Mammary epithelial cell (primary cell): ENCODE measurements around the gene CEP20.

Experiments
- CTCF ChIP-seq, 2 donors: IDR thresholded peaks in 1 of 2; conservative IDR thresholded peaks in 1 of 2; 2 replicates each; pipeline ENCODE4 v1.5.1; 2011 to 2012; ENCODE audit warnings: inconsistent platforms in 2 of 2, low read length in 2 of 2, mild to moderate bottlenecking in 2 of 2, control low read depth in 1 of 2, low read depth in 1 of 2; ENCODE audit not compliant: insufficient read depth in 1 of 2; ENCODE audit errors: extremely low read depth in 1 of 2
- EZH2 ChIP-seq: IDR thresholded peaks from 2 replicates; pipeline ENCODE4 v1.6.1; 2012; ENCODE audit warnings: low read length, inconsistent platforms, borderline replicate concordance

DNA sequence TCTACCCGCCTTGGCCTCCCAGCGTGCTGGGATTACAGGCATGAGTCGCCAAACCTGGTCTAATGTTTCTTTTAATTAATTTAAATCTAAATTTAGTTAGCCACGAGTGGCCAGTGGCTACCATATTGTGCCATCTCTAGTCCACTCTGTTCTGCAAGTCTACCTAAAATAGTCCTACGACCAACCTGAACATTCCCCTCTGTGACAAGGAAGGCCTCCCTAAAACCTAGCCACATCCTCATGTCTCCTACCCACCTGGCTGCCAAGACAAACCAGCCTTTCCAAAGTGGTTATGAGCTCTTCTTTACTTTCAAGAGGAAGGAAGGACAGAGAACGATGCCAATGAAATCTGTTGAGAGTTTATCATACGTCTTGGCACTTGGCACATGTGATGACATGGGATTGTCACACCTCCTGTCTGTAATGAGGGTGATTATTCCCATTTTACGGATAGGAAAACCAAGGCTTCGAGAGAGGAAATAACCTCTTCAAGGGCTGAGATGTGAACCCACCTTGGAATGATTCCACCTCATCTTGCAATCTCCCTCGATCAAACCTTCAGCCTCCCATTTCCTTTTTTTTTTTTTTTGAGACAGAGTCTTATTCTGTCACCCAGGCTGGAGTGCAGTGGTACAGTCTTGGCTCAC is 51.3 kb downstream of the CEP20 start:
- TF ChIP-seq CTCF (conservative IDR thresholded peaks at IDR 0.05 in 1 of 2, IDR thresholded peaks at IDR 0.05 in 1 of 2; ENCODE audit: extremely low read depth in 1 of 2, insufficient read depth in 1 of 2, low read depth in 1 of 2, low read length in 2 of 2) (no peak), EZH2 (no peak)
